ENCODE data around the gene TTC29.
"Not testable (repeated sequence)": the region's sequence is repeated elsewhere in the genome, so short reads cannot be mapped to it uniquely, and the experiment has no call there.

TTC29 gene

DNA sequence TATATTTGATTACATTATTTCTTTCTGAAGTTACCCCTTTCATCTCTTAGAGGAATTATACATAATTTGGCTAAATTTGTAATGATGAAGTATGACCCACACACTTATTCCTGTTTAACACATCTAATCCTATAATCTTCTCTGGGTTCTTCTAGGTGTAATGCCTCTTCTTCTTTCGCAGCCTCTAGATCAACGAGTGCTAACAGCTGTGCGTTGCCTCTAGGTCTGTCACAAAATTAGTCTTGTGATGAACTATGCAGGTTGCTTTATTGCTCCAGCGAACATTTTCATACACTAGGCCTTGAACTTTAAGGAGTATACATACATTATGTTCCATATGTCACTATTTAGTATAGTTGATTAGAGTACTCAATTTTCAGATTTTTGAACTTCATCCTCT is 89.9 kb downstream of the TTC29 start:
- no peak for DNase-seq

GRCh38 chr4:146852360-146852759 is 93.3 kb downstream of the TTC29 start:
- DNase-seq = no peak

DNA sequence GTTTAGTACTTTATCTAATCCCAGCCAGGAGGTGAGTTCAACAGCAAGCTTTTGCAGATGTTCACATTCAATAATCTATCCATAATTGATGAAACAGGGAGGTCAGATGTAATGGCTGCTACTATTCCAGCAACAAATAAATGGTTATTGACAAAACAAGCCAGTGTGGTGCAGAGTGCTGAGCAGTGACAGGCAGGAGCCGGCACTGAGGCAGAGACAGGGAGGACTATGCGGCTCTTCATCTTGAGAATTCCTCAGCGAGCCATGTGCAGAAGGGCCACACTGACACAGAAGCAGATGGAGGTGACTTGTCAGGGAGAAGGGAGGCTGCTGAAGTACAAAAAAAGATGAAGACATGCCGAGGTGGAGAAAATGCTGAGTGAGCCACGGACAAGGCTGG is 98.3 kb downstream of the TTC29 start:
- no peak for DNase-seq

- no peak for DNase-seq
Measured at GRCh38 chr4:146846882-146847281, 98.8 kb downstream of the TTC29 start.

GRCh38 chr4:146844761-146845160 is 100.9 kb downstream of the TTC29 start:
- DNase-seq = no peak

DNA sequence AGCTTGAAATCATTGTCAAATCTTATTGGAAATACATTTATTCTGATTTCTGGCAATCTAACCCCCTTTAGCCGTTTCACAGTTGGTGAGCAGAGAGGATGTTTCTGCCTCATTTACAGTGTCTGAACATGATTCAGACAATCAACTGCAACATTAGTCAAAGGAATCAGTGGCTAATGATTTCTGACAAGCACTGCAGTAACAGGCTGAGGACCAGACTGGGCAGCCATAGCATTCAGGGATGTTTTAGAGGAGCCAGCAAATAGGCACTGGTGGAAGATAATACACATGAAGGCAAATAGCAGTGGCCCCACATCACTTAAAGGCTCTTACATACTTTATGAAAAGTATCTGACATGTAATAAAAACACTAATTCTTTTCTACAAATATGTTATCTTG is 102.8 kb downstream of the TTC29 start:
- no peak for DNase-seq

DNA sequence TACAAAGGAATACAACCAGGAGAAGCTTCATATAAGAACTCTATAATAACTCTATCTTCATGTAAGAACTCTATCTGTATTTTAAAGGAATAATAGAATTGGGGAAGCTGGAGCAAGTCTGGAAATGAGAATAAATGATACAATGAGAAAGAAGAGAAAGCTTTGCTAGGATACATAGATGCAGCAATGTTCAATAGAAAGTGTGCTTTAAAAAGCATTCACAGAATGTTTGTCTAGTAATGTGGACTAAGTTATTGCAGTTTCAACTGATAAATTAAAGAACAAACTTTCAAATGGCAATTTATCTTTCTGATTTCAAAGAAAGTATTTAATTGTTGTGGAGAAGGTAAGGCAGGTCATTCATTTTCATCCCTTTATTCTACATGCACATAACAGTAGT is 104.9 kb downstream of the TTC29 start:
- no peak for DNase-seq

- DNase-seq = no peak
Measured at GRCh38 chr4:146835096-146835495, 110.6 kb downstream of the TTC29 start.

- no peak for DNase-seq
Measured at GRCh38 chr4:146834263-146835034, 111.2 kb downstream of the TTC29 start.

GRCh38 chr4:146833530-146833929 is 112.1 kb downstream of the TTC29 start:
- DNase-seq = no peak

DNA sequence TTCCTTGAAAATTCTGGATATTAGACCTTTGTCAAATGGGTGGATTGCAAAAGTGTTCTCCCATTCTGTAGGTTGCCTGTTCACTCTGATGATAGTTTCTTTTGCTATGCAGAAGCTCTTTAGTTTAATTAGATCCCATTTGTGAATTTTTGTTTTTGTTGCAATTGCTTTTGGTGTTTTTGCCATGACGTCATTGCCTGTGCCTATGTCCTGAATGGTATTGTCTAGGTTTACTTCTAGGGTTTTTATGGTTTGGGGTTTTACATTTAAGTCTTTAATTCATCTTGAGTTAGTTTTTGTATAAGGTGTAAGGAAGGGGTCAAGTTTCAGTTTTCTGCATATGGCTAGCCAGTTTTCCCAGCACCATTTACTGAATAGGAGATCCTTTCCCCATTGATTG is 122.7 kb downstream of the TTC29 start:
- not testable (repeated sequence) for DNase-seq

- no peak for DNase-seq
Measured at GRCh38 chr4:146814750-146815149, 130.9 kb downstream of the TTC29 start.

GRCh38 chr4:146795711-146796110 is 150.0 kb downstream of the TTC29 start:
- DNase-seq = no peak

GRCh38 chr4:146793727-146794126 is 151.9 kb downstream of the TTC29 start:
- no peak for DNase-seq

DNA sequence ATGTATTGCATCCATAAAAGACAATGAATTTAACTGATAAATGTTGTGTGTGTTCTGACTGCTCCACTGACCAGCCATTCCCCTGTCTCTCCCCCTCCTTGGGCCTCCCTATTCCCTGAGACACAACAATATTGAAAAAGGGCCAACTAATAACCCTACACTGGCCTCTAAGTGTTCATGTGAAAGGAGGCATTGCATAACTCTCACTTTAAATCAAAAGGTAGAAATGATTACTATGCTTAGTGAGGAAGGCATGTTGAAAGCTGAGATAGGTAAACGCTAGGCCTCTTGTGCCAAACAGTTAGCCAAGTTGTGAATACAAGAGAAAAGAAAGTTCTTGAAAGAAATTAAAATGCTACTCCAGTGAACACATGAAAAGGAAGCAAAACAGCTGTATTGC is 154.2 kb downstream of the TTC29 start:
- no peak for DNase-seq

DNA sequence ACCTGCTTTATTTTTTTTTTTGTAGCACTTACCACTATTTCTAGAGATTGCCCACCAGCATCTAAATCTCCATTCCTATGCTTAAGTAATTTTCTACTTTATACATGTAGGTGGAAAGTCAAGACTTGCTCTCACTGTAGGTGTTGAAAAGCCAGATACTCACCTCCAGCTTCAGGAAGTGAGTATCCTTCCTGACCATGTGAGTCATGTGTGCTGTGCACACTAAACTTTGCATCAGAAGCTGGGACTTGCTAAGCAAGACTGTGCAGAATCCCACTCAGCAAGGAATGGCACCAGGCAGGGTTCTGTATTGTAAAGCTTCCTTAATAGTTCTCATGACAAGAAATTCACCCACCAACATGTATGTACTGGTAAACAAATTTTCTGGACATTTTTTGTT is 155.1 kb downstream of the TTC29 start:
- DNase-seq = no peak

DNA sequence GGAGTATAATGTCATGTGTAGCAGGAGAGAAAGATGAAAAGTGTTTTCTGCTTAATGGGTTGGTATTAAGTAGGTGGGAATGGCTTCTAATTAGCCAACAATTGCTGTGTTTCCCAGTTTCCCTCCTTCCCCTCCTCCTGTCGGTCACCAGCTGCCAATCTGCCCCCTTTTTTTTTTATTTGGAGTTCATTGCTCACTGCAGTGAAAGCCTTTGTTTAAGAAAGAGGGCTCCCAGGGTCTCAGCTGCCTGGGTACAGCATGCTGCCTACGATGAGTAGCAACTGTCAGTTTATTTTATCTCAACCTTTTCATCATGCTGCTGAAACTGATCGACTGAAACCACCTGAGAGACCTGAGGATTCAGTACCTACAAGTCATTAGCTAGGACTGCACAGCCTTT is 157.9 kb downstream of the TTC29 start:
- no peak for DNase-seq

GRCh38 chr4:146776691-146777090 is 169.0 kb downstream of the TTC29 start:
- DNase-seq = no peak

DNA sequence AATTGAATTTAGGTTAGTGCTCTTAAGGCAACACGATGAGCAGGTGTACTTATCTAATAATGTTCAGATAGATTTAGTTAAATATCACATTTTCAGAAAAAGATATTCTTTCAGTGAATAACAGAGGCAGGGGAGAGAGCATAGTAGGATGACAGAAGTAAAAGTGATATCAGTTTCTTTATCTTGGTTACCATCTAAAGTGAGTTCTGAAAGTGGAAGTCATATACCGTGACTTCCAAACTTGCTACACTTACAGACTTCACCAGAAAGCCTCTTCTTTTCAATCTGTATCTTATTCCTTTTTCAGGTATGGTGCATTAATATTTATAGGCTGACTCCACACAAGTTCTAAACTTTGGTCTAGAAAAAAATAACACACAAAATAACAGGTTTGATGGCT is 182.1 kb downstream of the TTC29 start:
- DNase-seq = no peak

DNA sequence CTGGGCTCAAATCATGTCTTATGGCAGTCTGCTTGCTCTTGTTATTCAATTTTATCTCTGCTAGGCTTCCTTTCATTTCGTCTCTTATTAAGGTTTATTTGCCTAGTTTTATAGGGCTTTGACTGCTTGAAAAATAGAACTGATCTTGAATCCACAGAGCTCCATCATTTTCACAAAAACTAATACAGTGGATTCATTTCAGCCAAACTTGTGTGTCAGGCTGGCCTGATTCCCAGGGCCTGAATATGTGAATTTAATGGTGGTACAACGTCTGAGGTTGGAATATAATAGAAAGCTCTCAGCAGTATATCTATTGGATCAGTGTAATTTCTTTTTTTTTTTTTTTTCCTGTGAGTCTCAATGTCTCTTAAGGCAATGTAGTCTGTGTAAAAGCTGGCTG is 183.6 kb downstream of the TTC29 start:
- no peak for DNase-seq

DNA sequence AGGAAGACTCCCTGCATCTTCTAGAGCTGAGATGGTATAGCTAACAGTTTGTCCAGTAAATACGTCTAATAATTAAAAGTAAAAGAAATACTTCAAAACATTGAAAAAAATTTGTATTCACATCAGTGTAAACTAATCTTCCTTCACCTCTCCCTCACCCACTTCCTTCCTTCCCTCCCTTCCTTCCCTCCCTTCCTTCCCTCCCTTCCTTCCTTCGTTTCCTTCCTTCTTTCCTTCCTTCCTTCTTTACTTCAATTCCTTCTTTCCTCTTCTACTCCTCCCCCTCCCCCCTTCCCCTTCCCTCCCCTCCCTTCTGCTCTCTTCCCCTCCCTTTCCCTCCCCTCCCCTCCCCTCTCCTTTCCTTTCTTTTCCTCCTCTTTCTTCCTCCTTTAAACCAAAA is 203.2 kb downstream of the TTC29 start:
- no peak for DNase-seq

DNA sequence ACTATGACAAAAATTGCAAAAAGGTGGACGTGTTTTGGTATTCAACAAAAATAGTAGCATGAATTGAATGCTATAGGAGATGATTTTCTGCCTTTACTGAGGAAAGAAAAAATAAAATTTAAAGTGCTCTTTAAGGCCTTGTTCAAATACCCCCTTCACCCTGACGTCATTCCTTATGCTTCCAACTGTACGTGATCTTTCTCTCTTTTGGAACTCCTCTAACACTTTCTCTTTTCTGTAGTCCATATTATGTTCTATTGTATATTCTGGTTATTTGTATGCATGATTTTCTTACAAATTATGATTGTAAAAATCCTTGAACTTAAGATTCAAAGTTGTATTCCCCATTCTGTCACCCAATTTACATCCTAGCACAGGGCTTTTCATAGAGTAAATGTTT is 206.5 kb downstream of the TTC29 start:
- no peak for DNase-seq

- not testable (repeated sequence) for DNase-seq
Measured at GRCh38 chr4:146723519-146723918, 222.1 kb downstream of the TTC29 start.

DNA sequence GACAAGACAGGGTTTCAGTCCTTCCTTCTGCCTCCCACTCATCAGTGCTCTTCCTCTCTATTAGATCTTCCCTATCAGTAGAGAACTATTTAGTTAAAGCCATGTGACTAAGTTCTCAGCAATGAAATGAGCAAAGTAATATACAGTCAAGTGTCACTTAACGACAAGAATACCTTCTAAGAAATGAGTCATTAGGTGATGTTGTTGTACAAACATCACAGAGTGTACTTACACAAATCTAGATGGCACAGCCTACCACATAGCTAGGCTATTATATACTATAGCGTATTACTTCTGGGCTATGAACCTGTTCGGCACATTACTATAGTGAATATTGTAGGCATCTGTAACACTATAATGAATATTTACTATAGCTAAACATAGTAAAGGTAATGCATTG is 235.7 kb downstream of the TTC29 start:
- no peak for DNase-seq

DNA sequence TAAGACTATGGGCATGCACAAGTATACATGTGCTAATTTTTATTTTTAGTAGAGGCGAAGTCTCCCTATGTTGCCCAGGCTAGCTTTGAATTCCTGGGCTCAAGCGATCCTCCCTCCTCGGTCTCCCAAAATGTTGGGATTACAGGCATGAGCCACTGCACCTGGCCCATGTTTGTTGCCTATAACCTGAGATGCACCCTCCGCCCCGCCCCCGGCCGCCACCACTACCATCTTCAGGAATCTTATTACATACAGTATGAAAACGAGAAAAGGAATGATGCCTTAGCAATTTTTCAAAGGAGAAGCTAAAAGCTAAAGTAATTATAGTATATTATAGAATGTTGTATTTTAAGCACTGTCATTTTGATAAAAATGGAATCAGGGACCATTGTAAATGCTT is 245.8 kb downstream of the TTC29 start:
- DNase-seq = no peak
